K562 treated with DMSO at 1 percent for 24 hours (cell line): ENCODE data around the gene MBD3L2B. TPM values are rescaled to one million over a fixed set of nuclear protein-coding genes. Genes with fewer than 3 reads are reported as not detected.

ENCODE experiments used
- total RNA-seq: library from RNA; unstranded; fragments of 300-600 nt; gene quantifications from 2 replicates; pipeline ENCODE4 v1.2.3, GENCODE V29; 2022; ENCODE audit warnings: low read depth; ENCODE audit not compliant: insufficient read depth

Gene MBD3L2B
- total RNA-seq, result not detected in 2 replicates

GRCh38 chr19:7021331-7021730 lies at the start of gene MBD3L2B:
Gene MBD3L2B (minus strand): TSS chr19:7021431. CDS start chr19:7021397, 34 bp downstream.

GRCh38 chr19:7069042-7069903 lies 48.0 kb upstream of the MBD3L2B start, which contains the start of gene ZNF557:
Gene ZNF557 (plus strand): TSS chr19:7069703. CDS start chr19:7075075, 5,372 bp downstream.

GRCh38 chr19:7058576-7058975 lies 37.3 kb upstream of the MBD3L2B start, which contains the start of gene MBD3L3:
Gene MBD3L3 (minus strand): TSS chr19:7058676. CDS start chr19:7058605, 71 bp downstream.

GRCh38 chr19:7049021-7049420 lies 27.8 kb upstream of the MBD3L2B start, which contains the start of gene MBD3L2:
Gene MBD3L2 (plus strand): TSS chr19:7049321. CDS start chr19:7049374, 53 bp downstream.

GRCh38 chr19:7040079-7040478 lies 18.8 kb upstream of the MBD3L2B start, which contains the start of gene MBD3L4:
Gene MBD3L4 (minus strand): TSS chr19:7040179. CDS start chr19:7040144, 35 bp downstream.

GRCh38 chr19:7030278-7030677 lies 9.0 kb upstream of the MBD3L2B start, which contains the start of gene MBD3L5:
Gene MBD3L5 (plus strand): TSS chr19:7030578. CDS start chr19:7030612, 34 bp downstream.

Other genes starting within 250 kb of the MBD3L2B start
- 42.5 and 47.8 TPM in 2 replicates for gene VAV1, start 248.7 kb downstream of the MBD3L2B start, total RNA-seq
- 3.1 and 5.0 TPM in 2 replicates for gene ADGRE1, start 133.9 kb downstream of the MBD3L2B start, total RNA-seq
- gene MBD3L5, start 9.1 kb upstream of the MBD3L2B start, total RNA-seq, result not detected in 2 replicates
- gene MBD3L4, start 18.7 kb upstream of the MBD3L2B start, total RNA-seq, result not detected in 2 replicates
- 0.67 and 1.3 TPM in 2 replicates for gene MBD3L2, start 27.9 kb upstream of the MBD3L2B start, total RNA-seq
- not detected in 2 replicates for gene MBD3L3, start 37.2 kb upstream of the MBD3L2B start, total RNA-seq
- 2.6 and 2.7 TPM in 2 replicates for gene ZNF557, start 48.3 kb upstream of the MBD3L2B start, total RNA-seq